ENCODE measurements around the gene COCH.
"Not testable (repeated sequence)": the region's sequence is repeated elsewhere in the genome, so short reads cannot be mapped to it uniquely, and the experiment has no call there.

DNA sequence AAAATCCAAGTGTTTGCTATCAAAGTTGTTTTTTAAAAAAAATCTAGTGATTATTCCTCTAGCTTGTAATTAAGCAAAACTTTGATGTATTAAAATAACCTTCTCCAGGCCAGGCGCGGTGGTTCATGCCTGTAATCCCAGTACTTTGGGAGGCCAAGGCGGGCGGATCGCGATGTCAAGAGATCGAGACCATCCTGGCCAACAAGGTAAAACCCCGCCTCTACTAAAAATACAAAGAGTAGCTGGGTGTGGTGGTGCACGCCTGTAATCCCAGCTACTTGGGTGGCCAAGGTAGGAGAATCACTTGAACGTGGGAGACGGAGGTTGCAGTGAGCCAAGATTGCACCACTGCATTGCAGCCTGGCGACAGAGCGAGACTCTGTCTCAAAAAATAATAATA is 59.6 kb downstream of the COCH start:
- TF ChIP-seq, protein P1, sequence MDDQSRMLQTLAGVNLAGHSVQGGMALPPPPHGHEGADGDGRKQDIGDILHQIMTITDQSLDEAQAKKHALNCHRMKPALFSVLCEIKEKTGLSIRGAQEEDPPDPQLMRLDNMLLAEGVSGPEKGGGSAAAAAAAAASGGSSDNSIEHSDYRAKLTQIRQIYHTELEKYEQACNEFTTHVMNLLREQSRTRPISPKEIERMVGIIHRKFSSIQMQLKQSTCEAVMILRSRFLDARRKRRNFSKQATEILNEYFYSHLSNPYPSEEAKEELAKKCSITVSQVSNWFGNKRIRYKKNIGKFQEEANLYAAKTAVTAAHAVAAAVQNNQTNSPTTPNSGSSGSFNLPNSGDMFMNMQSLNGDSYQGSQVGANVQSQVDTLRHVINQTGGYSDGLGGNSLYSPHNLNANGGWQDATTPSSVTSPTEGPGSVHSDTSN (IDR thresholded peaks at IDR 0.05; ENCODE audit: insufficient replicate concordance, low read depth, low read length) = not testable (repeated sequence)
- TF ChIP-seq RFX5 (IDR thresholded peaks at IDR 0.05; ENCODE audit: low read depth, low read length); BHLHE40 (IDR thresholded peaks at IDR 0.05; ENCODE audit: borderline replicate concordance in 1 of 2, low read depth in 2 of 2, low read length in 1 of 2); CEBPB (IDR thresholded peaks at IDR 0.05; ENCODE audit: borderline replicate concordance in 1 of 2, low read depth in 2 of 2, low read length in 2 of 2); STAT3 (IDR thresholded peaks at IDR 0.05; ENCODE audit: low read depth, low read length); MYC (IDR thresholded peaks at IDR 0.05; ENCODE audit: insufficient read depth, insufficient read length, insufficient replicate concordance, low read length, severe bottlenecking); CTCF (IDR thresholded peaks at IDR 0.05 in 2 of 3, conservative IDR thresholded peaks at IDR 0.05 in 1 of 3; ENCODE audit: control insufficient read depth in 2 of 3, extremely low read depth in 1 of 3, insufficient read depth in 1 of 3, low read depth in 3 of 3, low read length in 3 of 3); CBX5 (IDR thresholded peaks at IDR 0.05; ENCODE audit: low read depth); JUNB (IDR thresholded peaks at IDR 0.05); HDGF (IDR thresholded peaks at IDR 0.05): not testable (repeated sequence)

Measured in GM12878 (cell line).